Measurements from ENCODE around the gene TRIM38. TPM values are rescaled to one million over a fixed set of nuclear protein-coding genes. Genes with fewer than 3 reads are reported as not detected.

TRIM38 gene
- polyA plus RNA-seq, 4 donors: 3.5 to 16.4 (median 6.1) TPM

DNA sequence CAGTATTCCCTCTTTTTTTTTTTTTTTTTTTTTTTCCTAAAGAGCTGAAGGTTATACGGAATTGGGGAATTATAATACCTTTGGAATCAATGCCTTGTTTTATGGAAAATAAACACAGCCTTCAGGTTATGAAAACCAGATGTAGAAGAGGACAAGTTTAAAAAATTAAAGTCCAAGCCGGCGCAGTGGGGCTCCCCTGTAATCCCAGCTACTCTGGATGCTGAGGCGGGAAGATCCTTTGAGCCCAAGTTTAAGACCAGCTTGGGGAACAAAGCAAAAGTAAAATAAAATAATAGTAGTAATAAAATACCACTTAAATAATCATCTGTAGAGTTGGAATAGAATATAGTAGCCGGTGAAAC lies 57.3 kb downstream of the TRIM38 start:
- H3K4me1 ChIP-seq (ENCODE audit: control insufficient read depth in 3 of 3, insufficient read depth in 2 of 3, low read depth in 1 of 3, low read length in 2 of 3): peaks cover 0 to 11% (median 0%) of the 10 kb centered on the region in 3 donors
- peak overlapping the region in 1 of 3 donors; percentile 80 for H3K4me3 ChIP-seq (ENCODE audit: low read depth in 1 of 3, low read length in 3 of 3)
- DNase-seq (no peak), FAIRE-seq (no peak)
- no peaks in the 10 kb centered on the region for H3K27me3 ChIP-seq (ENCODE audit: control insufficient read depth in 3 of 3, insufficient read depth in 3 of 3, low read length in 3 of 3)
- peaks cover 0 to 9% of the 10 kb centered on the region in 2 donors for H3K9me3 ChIP-seq (ENCODE audit: control insufficient read depth in 2 of 2, insufficient read depth in 1 of 2, low read depth in 1 of 2, low read length in 1 of 2)
- H3K27ac ChIP-seq (ENCODE audit: low read depth in 1 of 3, low read length in 2 of 3): peak overlapping the region in 2 of 3 donors; percentile 93 to 99
- no peaks in the 10 kb centered on the region for H3K36me3 ChIP-seq (ENCODE audit: control insufficient read depth in 3 of 3, insufficient read depth in 2 of 3, low read depth in 1 of 3, low read length in 3 of 3)
- WGBS, 3 donors: 34 to 54% (median 53%) methylated on average over 5 of the region's 5 CpGs

DNA sequence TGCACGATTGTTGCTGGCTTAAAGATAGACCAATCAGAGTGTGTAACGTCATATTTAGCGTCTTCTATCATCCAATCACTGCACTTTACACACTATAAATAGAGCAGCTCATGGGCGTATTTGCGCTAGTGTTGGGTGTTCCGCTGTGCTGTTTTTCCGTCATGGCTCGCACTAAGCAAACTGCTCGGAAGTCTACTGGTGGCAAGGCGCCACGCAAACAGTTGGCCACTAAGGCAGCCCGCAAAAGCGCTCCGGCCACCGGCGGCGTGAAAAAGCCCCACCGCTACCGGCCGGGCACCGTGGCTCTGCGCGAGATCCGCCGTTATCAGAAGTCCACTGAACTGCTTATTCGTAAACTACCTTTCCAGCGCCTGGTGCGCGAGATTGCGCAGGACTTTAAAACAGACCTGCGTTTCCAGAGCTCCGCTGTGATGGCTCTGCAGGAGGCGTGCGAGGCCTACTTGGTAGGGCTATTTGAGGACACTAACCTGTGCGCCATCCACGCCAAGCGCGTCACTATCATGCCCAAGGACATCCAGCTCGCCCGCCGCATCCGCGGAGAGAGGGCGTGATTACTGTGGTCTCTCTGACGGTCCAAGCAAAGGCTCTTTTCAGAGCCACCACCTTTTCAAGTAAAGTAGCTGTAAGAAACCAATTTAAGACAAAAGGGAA lies 57.9 kb downstream of the TRIM38 start:
- no peaks in the 10 kb centered on the region for H3K36me3 ChIP-seq (ENCODE audit: control insufficient read depth in 3 of 3, insufficient read depth in 2 of 3, low read depth in 1 of 3, low read length in 3 of 3)
- peak overlapping the region; percentile 36 to 80 (median 49) for H3K4me3 ChIP-seq (ENCODE audit: low read depth in 1 of 3, low read length in 3 of 3)
- 0 to 1% (median 0%) methylated on average over 45 of the region's 45 CpGs for WGBS, 3 donors
- H3K27me3 ChIP-seq (ENCODE audit: control insufficient read depth in 3 of 3, insufficient read depth in 3 of 3, low read length in 3 of 3): no peaks in the 10 kb centered on the region
- H3K27ac ChIP-seq (ENCODE audit: low read depth in 1 of 3, low read length in 2 of 3): peak overlapping the region; percentile 76 to 99 (median 93)
- H3K9me3 ChIP-seq (ENCODE audit: control insufficient read depth in 2 of 2, insufficient read depth in 1 of 2, low read depth in 1 of 2, low read length in 1 of 2): peaks cover 0 to 9% of the 10 kb centered on the region in 2 donors
- no peak for FAIRE-seq
- peaks cover 2 to 15% (median 2%) of the 10 kb centered on the region in 3 donors for H3K4me1 ChIP-seq (ENCODE audit: control insufficient read depth in 3 of 3, insufficient read depth in 2 of 3, low read depth in 1 of 3, low read length in 2 of 3)
- peak; percentile 90 to 93 for DNase-seq

DNA sequence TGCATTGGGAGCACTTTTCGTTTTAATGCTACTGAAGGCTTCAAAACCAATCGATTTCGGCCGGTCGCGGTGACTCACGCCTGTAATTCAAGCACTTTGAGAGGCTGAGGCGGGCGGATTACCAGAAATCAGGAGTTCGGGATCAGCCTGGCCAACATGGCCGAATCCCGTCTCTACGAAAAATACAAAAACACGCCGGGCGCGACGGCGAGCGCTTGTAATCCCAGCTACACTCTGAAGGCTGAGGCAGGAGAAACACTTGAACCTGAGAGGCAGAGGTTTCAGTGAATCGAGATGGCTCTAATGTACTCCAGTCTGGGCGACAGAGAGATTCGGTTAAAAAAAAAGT lies 58.4 kb downstream of the TRIM38 start:
- WGBS, 3 donors: 0% methylated on average over 23 of the region's 23 CpGs
- peak overlapping the region; percentile 36 to 80 (median 49) for H3K4me3 ChIP-seq (ENCODE audit: low read depth in 1 of 3, low read length in 3 of 3)
- no peaks in the 10 kb centered on the region for H3K36me3 ChIP-seq (ENCODE audit: control insufficient read depth in 3 of 3, insufficient read depth in 2 of 3, low read depth in 1 of 3, low read length in 3 of 3)
- H3K4me1 ChIP-seq (ENCODE audit: control insufficient read depth in 3 of 3, insufficient read depth in 2 of 3, low read depth in 1 of 3, low read length in 2 of 3): peaks cover 2 to 20% (median 2%) of the 10 kb centered on the region in 3 donors
- no peak for FAIRE-seq
- peak in 1 of 2 donors; percentile 64 for DNase-seq
- H3K9me3 ChIP-seq (ENCODE audit: control insufficient read depth in 2 of 2, insufficient read depth in 1 of 2, low read depth in 1 of 2, low read length in 1 of 2): peaks cover 0 to 9% of the 10 kb centered on the region in 2 donors
- H3K27ac ChIP-seq (ENCODE audit: low read depth in 1 of 3, low read length in 2 of 3): peak overlapping the region; percentile 76 to 99 (median 93)
- no peaks in the 10 kb centered on the region for H3K27me3 ChIP-seq (ENCODE audit: control insufficient read depth in 3 of 3, insufficient read depth in 3 of 3, low read length in 3 of 3)

DNA sequence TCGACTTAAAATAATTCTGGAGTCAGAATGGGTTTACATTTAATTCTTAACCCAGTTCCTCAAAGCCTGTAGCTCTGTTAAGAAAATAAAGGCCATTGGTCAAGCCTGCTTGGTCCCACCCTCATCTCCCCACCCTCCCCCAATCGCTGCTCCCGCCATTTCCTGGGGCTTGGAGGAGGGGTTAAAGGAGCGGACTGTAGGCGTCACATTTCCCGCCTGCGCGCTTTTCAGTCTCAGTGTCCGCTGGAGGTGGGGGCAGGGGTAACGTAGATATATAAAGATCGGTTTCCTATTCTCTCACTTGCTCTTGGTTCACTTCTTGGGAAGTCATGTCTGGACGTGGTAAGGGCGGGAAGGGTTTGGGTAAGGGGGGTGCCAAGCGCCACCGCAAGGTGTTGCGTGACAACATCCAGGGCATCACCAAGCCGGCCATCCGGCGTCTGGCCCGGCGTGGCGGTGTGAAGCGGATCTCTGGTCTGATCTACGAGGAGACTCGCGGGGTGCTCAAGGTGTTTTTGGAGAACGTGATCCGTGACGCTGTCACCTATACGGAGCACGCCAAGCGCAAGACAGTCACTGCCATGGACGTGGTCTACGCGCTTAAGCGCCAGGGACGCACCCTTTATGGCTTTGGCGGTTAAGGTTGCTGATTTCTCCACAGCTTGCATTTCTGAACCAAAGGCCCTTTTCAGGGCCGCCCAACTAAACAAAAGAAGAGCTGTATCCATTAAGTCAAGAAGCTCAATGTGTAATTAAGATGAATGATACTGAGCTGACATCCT lies 58.9 kb downstream of the TRIM38 start:
- Histone ChIP-seq H3K4me1 (ENCODE audit: control insufficient read depth in 3 of 3, insufficient read depth in 2 of 3, low read depth in 1 of 3, low read length in 2 of 3) (peaks cover 2 to 17% (median 2%) of the 10 kb centered on the region in 3 donors), H3K4me3 (ENCODE audit: low read depth in 1 of 3, low read length in 3 of 3) (peak overlapping the region; percentile 42 to 80 (median 57)), H3K36me3 (ENCODE audit: control insufficient read depth in 3 of 3, insufficient read depth in 2 of 3, low read depth in 1 of 3, low read length in 3 of 3) (no peaks in the 10 kb centered on the region), H3K9me3 (ENCODE audit: control insufficient read depth in 2 of 2, insufficient read depth in 1 of 2, low read depth in 1 of 2, low read length in 1 of 2) (peaks cover 0 to 9% of the 10 kb centered on the region in 2 donors), H3K27ac (ENCODE audit: low read depth in 1 of 3, low read length in 2 of 3) (peak overlapping the region; percentile 92 to 99 (median 93)), H3K27me3 (ENCODE audit: control insufficient read depth in 3 of 3, insufficient read depth in 3 of 3, low read length in 3 of 3) (no peaks in the 10 kb centered on the region)
- DNase-seq: peak; percentile 95 to 96
- no peak for FAIRE-seq
- WGBS, 3 donors: 0 to 1% (median 0%) methylated on average over 39 of the region's 39 CpGs

DNA sequence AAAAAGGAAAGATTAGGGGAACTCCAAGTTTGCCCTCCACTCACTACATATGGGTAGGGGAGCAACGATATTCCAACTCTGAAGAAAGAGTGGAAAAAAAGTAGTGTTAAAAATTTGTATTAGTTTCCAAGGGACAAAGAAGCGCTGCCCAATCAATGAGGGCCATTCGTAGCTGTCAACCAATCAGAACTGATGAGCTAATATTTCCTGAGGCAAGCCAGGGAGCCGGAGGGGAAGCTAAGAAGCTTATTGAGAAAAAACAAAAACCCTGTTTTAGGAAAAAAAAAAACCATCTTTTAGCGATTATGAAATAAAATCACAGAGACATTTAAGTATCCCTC lies 59.5 kb downstream of the TRIM38 start:
- peak overlapping the region; percentile 24 to 80 (median 57) for H3K4me3 ChIP-seq (ENCODE audit: low read depth in 1 of 3, low read length in 3 of 3)
- H3K9me3 ChIP-seq (ENCODE audit: control insufficient read depth in 2 of 2, insufficient read depth in 1 of 2, low read depth in 1 of 2, low read length in 1 of 2): peaks cover 0 to 9% of the 10 kb centered on the region in 2 donors
- H3K27me3 ChIP-seq (ENCODE audit: control insufficient read depth in 3 of 3, insufficient read depth in 3 of 3, low read length in 3 of 3): no peaks in the 10 kb centered on the region
- DNase-seq (peak; percentile 74 to 79), FAIRE-seq (no peak)
- H3K4me1 ChIP-seq (ENCODE audit: control insufficient read depth in 3 of 3, insufficient read depth in 2 of 3, low read depth in 1 of 3, low read length in 2 of 3): peaks cover 2 to 14% (median 2%) of the 10 kb centered on the region in 3 donors
- H3K36me3 ChIP-seq (ENCODE audit: control insufficient read depth in 3 of 3, insufficient read depth in 2 of 3, low read depth in 1 of 3, low read length in 3 of 3): no peaks in the 10 kb centered on the region
- 0% methylated on average over 5 of the region's 5 CpGs for WGBS, 3 donors
- peak overlapping the region; percentile 92 to 99 (median 93) for H3K27ac ChIP-seq (ENCODE audit: low read depth in 1 of 3, low read length in 2 of 3)

DNA sequence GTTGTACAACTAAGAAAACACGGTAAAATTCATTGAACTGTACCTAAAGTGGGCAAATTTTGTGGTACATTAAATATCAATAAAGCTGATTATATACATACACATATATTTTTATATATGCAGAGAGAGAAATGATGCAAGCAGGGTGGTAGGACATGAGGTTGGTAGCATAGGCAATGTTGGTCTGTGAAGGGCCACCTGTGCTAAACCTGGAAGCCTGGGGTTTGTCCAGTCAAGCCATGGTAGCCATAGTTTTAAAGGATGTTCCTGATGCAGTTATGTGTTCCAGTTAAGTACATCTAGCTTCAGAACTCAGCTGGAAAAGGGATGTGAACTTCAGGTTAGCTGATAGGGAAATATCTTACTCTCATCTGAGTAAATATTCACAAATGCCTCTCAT lies 60.1 kb downstream of the TRIM38 start:
- no peak overlapping the region for H3K4me3 ChIP-seq (ENCODE audit: low read depth in 1 of 3, low read length in 3 of 3)
- no peaks in the 10 kb centered on the region for H3K36me3 ChIP-seq (ENCODE audit: control insufficient read depth in 3 of 3, insufficient read depth in 2 of 3, low read depth in 1 of 3, low read length in 3 of 3)
- WGBS, 3 donors: 33 to 44% (median 35%) methylated on average over 1 of the region's 1 CpG
- H3K27ac ChIP-seq (ENCODE audit: low read depth in 1 of 3, low read length in 2 of 3): peak overlapping the region in 1 of 3 donors; percentile 93
- H3K4me1 ChIP-seq (ENCODE audit: control insufficient read depth in 3 of 3, insufficient read depth in 2 of 3, low read depth in 1 of 3, low read length in 2 of 3): peaks cover 2 to 17% (median 2%) of the 10 kb centered on the region in 3 donors
- DNase-seq: no peak
- FAIRE-seq: no peak
- peaks cover 0 to 7% of the 10 kb centered on the region in 2 donors for H3K9me3 ChIP-seq (ENCODE audit: control insufficient read depth in 2 of 2, insufficient read depth in 1 of 2, low read depth in 1 of 2, low read length in 1 of 2)
- no peaks in the 10 kb centered on the region for H3K27me3 ChIP-seq (ENCODE audit: control insufficient read depth in 3 of 3, insufficient read depth in 3 of 3, low read length in 3 of 3)

DNA sequence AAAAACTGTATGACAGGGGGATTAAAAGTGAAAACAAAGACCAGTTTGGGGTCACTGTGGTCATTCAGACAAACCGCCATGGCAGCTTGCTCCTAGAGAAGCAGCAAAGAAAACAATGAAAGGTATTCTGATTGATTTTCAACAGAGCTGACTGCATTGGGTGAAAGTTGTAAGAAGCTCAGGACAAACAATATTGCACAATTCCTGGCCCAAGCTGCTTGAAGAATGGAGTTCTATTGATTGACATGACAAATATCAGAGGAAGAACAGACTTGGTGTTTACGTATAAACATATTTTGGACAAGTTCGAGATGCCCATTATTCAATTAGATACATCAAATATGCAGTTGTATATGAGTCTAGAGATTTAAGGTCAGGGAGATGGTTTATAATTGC lies 62.0 kb downstream of the TRIM38 start:
- no peaks in the 10 kb centered on the region for H3K9me3 ChIP-seq (ENCODE audit: control insufficient read depth in 2 of 2, insufficient read depth in 1 of 2, low read depth in 1 of 2, low read length in 1 of 2)
- no peaks in the 10 kb centered on the region for H3K36me3 ChIP-seq (ENCODE audit: control insufficient read depth in 3 of 3, insufficient read depth in 2 of 3, low read depth in 1 of 3, low read length in 3 of 3)
- no peak for FAIRE-seq
- H3K27me3 ChIP-seq (ENCODE audit: control insufficient read depth in 3 of 3, insufficient read depth in 3 of 3, low read length in 3 of 3): no peaks in the 10 kb centered on the region
- H3K4me1 ChIP-seq (ENCODE audit: control insufficient read depth in 3 of 3, insufficient read depth in 2 of 3, low read depth in 1 of 3, low read length in 2 of 3): peaks cover 2 to 20% (median 4%) of the 10 kb centered on the region in 3 donors
- DNase-seq: no peak
- H3K27ac ChIP-seq (ENCODE audit: low read depth in 1 of 3, low read length in 2 of 3): no peak overlapping the region
- 96 to 99% (median 97%) methylated on average over 3 of the region's 3 CpGs for WGBS, 3 donors
- no peak overlapping the region for H3K4me3 ChIP-seq (ENCODE audit: low read depth in 1 of 3, low read length in 3 of 3)

DNA sequence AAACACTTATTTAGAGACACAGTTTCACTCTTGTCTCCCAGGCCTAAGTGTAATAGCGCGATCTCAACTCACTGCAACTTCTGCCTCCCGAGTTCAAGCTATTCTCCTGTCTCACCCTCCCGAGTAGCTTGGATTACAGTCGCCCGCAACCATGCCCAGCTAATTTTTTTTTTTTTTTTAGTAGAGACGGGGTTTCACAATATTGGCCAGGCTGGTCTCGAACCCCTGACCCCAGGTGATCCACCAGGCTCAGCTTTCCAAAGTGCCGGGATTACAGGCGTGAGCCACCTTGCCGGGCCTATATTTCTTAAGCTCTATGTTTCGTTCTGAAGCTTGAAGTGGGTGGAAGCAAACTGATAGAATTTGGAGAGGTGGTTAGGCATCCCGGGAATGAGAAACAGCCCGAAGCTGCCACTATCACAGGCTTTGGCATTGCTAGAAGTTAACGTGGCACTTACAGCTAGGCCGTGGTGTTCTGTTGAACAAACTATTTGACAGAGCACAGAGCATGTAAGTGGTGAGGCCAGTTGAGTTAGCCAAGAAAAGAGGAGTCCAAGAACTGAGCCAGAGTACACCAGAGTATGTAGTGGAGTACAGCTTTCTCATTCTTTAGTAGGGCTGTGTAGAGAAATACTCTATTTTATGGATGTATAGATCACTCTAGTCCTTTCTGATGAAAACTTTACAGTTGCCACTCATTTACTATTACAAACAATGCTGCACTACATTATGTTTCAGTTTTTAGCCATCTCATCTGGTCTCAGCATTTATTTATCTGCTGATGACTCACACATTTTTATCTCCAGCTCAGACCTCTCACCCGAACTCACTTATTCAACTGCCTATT lies 62.7 kb downstream of the TRIM38 start:
- no peaks in the 10 kb centered on the region for H3K27me3 ChIP-seq (ENCODE audit: control insufficient read depth in 3 of 3, insufficient read depth in 3 of 3, low read length in 3 of 3)
- peaks cover 2 to 20% (median 4%) of the 10 kb centered on the region in 3 donors for H3K4me1 ChIP-seq (ENCODE audit: control insufficient read depth in 3 of 3, insufficient read depth in 2 of 3, low read depth in 1 of 3, low read length in 2 of 3)
- no peaks in the 10 kb centered on the region for H3K36me3 ChIP-seq (ENCODE audit: control insufficient read depth in 3 of 3, insufficient read depth in 2 of 3, low read depth in 1 of 3, low read length in 3 of 3)
- H3K9me3 ChIP-seq (ENCODE audit: control insufficient read depth in 2 of 2, insufficient read depth in 1 of 2, low read depth in 1 of 2, low read length in 1 of 2): no peaks in the 10 kb centered on the region
- FAIRE-seq (no peak), DNase-seq (peak; percentile 71 to 82)
- 81 to 85% (median 84%) methylated on average over 17 of the region's 17 CpGs for WGBS, 3 donors
- peak overlapping the region; percentile 96 to 97 (median 96) for H3K27ac ChIP-seq (ENCODE audit: low read depth in 1 of 3, low read length in 2 of 3)
- H3K4me3 ChIP-seq (ENCODE audit: low read depth in 1 of 3, low read length in 3 of 3): peak overlapping the region in 1 of 3 donors; percentile 82

All from small intestine (tissue), 7 donors.